ENCODE measurements around the gene POPDC2.
"Not testable (repeated sequence)": the region's sequence is repeated elsewhere in the genome, so short reads cannot be mapped to it uniquely, and the experiment has no call there.

POPDC2 gene

DNA sequence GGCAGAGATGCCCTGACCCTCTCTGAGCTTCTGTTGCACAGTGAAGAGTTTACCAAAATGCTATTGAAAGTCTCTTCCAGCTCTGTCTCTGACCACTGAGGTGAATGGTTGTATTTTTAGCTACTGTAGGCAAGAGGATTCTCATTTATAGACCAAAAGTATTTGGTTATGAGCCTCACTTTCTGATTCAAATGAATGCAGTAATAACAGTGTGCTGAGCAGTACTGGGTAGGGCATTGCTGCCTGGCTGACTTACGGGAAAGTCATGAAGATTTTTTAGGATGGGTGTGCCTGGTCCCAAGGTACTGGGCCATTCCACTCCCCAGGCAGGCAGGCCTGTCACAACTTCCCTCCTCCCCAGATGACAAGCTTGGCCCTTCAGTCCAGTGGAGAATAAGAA, 47.2 kb downstream of the POPDC2 start:
- DNase-seq (ENCODE audit: low read depth), result no peak

DNA sequence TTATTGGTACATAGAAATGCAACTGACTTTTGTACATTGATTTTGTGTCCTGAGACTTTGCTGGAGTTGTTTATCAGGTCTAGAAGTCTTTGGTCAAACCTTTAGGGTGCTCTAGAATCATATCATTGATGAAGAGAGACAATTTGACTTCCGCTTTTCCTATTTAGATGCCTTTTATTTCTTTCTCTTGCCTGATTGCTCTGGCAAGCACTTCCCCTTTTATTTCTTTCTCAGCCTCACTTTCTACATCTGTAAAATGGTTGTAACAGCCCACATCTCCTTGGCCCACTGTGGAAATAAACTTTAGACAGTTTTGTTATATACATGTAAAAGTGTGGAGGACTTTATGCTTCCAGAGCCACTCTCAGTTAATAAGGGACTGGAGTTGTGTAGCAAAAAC, 48.7 kb downstream of the POPDC2 start:
- no peak for DNase-seq (ENCODE audit: low read depth)

DNA sequence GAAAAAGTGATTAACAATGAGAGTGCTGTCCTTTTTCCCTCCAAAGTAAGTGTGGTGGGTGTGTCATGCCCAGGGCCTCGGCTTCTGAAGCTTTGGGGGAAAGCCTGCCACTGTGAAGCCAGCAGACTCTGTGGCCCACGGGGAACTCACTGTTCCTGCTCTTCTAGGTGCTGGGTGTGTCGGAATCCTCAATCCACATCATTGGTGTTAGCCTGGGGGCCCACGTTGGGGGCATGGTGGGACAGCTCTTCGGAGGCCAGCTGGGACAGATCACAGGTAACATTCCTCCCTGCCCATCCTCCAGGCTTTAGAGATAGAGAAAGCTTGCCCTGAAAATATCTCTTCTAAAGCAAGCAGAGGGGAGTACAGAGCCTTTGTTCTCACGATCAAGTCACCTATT, 51.1 kb downstream of the POPDC2 start:
- DNase-seq (ENCODE audit: low read depth), result no peak

DNA sequence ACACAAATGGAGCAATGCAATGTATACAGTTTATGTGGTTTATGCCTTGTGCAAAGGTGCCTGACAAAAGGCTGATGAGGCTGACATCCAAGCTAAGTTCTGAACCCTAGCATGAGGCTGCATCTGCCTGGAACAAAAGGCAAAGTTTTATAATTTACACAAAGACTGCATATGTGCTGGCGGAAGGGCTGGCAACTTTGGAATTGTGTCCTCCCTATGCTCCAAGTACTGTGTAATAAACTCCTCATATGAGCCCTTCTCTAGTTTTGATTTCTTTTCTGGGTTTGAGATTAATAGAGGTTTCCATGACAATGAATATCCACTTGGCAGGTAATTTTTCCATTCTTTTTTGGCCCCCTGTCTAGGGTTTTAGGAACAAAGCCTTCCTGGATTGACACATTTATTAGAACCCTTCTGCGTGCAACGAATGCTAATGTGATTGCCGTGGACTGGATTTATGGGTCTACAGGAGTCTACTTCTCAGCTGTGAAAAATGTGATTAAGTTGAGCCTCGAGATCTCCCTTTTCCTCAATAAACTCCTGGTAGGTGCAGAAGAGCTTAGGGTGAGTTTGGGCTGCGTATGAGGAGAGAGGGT, 51.9 kb downstream of the POPDC2 start:
- DNase-seq (ENCODE audit: low read depth), result no peak

DNA sequence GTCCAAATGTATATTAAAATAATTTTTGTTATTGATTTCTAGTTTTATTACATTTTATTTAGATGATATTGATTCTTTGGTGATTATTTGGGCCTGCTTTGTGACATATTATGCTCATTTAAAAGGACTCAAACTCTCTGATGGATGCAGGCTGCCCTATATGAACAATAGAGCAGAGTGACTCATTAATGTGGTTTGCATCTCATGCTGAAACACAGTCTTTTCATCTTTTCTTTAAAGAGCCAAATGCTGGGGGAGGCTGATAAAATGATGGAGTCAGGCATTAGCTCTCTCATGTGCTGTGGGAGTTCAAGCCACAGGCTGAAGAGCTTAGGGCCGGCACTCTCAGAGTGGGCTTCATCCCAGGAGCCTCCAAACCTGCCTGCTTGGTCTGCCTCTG, 55.5 kb downstream of the POPDC2 start:
- no peak for DNase-seq (ENCODE audit: low read depth)

DNA sequence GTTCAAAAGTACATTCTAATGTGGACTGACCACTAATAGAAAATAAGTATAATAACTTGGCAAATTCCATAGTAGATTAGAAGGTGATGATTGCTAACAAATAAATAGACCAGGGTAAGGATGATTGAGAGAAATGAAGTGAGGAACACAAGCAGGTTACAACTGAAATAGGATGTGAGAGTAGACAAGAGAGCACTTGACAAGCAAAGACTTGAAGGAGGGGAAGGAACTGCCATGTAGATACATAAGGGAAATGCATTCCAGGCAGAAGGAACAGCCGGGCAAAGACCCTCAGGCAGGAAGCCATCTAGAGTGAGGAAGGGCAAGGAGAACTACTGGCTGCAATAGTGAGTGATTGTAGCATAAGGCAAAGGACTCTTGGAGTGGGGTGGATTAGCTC, 57.7 kb downstream of the POPDC2 start:
- no peak for DNase-seq (ENCODE audit: low read depth)

DNA sequence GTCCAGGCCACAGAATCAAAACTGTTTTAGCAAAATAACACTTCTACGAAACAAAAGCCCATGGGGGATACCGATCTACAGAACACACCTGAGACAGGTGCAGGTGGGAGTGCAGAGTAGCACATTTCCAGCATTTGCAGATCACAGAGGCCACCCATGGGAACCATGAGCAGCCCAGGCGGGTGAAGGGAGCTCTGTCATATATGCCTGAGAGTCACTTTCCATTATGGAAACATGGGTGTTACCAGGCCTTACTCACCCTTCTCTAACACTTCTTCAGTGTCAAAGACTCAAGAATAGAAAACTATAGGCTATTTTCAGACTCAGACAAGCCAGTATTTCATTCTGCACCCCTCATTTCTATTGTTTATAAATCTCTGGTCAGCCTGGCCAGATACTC, 59.2 kb downstream of the POPDC2 start:
- DNase-seq (ENCODE audit: low read depth), result no peak

DNA sequence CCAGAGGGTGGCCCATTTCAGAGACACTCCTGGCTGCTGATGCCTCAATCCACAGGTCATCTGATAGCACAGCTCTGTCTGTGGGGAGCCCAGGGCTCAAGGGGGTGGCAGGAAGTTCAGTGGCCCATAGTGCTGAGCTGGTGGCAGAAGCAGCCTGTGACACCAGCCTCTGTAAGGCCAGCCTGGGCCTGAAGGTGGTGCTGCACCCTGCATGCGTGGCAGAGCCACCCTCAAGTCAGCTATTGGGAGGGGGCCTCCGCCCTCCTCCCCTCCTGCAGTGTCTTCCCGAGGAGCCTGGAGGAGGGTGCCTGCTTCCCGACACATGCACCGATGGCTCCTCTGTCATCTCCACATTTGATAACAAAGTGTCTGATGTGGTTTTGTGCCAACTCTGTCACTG, 59.7 kb downstream of the POPDC2 start:
- no peak for DNase-seq (ENCODE audit: low read depth)

DNA sequence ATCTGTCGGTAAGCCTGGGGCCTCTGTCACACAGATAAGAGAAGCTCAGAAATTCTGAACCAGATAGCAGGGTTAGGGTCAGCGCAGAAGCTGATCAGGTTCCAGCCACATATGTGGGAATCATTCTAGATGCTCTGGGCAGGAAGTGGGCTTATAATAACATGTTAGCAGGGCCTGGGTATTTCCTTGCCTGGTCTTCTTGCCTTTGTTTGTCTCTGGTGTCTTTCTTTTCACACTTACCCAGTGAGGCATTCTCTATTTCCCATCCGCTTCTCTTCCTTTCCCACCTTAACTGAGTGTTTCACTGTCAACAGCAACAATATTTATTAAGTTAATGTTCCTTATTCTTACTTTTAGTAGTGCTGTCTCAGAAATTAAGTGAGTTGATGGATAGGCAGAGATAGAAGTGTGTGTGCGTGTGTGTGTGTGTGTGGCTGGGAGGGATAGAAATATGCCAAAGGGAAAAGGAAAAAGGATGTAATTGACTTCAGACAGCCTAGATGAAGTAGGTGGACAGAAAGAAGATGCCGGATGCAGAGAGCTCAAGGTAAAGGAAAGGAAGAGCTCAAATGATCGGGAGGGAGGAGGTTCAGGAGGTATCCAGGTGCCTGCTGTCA, 60.7 kb downstream of the POPDC2 start:
- DNase-seq (ENCODE audit: low read depth), result no peak

DNA sequence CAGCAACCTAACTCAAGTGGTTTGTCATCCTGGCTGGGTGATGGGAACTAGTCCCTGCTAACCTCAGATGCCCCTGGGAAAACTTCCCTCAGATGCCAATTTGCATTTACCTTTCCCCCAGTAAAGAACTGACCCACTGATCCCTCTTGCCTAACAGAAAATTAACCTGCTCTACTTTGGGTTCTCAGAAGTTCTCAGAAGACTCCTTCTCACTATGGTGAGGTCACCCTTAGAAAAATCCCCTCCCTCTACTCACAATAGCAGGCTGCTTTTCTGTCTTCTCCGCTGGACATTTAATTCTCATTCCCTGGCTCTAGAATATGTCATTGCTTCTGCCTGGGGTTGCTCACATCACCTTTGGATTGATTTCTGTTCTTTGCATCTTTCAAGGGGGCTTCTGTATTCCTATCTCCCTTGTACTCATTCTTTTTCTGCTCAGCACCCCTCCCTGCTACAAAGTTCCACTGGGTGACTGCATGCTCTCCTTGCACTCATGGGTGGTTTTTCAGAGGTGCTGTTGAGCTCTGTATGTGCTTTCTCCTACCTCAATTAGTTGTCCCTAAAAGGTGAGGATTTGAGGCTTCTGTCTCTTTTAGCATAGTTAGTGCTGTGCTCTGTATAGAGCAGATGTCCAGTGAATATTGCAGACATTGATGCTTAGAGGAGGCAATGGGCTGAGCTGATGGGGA, 61.8 kb downstream of the POPDC2 start:
- DNase-seq (ENCODE audit: low read depth), result no peak

DNA sequence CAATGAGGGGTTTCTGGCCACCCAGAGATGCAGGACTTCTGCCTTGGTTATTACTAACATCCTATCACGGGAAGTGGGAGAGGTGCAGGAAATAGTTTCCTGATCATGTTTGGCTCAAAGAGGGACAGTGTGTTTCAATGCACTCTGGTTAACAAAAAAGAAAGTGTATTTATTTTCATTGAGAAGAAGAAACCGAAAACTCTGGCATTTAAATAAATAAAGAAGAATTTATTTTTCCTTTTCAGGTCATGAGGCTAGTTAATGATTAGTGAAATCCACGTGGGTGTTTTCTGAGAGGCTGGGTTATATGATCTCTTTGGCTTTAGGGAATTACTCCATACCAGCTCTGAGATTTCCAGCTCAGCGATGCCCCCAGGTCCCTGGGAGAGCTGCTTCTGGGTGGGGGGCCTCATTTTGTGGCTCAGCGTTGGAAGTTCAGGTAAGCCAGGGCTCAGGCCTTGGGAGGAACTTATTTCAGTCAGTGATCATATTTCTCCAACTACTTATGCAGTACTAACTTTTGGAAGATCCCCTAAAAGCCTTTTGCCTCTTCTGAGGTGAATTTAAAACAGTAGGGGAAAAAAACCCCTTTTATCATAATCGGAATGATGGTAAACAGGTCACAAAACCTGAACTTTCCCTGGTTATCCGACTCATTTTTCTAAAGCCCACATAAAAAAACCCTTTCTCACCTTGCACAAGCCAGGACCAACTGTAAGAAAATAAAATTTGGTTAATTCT, 62.7 kb downstream of the POPDC2 start, which contains the start of gene PLA1A:
Gene PLA1A (plus strand): TSS at position 338 of the 741 bp plus-strand sequence. CDS start 29 bp downstream, at position 367.
- DNase-seq (ENCODE audit: low read depth), result no peak

DNA sequence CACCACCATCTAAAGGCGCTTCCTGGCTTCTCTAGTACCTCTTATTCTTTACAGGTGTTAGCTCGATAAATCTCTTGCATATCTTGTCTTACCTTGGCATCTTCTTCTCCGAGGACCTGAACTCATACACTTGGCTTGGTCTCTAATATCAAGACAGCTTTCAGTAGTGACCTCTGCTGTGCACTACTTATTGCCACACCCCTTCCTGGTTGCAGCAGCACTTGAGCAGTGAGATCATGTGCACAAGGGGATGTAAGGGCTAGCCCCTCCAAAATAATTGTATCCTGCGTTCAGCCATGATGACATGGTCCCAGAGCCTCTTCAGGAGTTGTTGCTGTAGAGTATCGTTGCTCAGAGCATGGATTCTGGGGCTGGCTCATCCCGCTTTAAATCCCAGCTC, 64.0 kb downstream of the POPDC2 start:
- DNase-seq (ENCODE audit: low read depth), result no peak

DNA sequence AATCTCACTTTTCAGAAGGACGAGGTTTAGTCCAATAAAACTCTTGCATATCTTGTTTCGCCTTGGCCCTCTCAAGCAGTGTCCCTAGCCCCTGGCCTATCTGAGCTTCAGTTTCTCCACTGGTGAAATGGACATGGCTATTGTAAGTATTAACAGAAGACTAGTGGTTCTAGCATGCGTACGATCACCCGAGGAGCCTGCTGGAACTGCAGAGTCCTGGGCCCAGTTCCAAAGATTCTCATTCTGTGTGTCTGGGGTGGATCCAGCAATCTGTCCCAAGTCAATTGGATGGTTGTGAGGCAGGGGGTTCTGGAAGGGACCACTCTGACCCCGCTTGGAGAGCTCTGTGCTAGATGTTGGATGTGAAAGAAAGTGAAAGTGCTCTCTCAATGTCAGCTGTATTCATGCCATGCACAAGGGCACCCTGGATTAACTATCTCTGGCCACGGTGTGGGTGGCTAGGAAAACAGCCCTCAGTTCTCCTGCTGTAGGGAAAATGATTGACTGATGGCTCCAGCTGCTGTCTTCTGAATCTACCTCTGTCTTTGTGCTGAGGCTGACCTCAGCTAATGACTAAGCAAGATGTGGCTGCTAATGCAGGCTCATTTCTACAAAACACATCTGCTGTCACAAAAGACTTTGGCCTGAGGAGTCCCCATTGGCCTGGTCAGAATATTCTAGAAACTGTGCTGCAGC, 64.6 kb downstream of the POPDC2 start:
- no peak for DNase-seq (ENCODE audit: low read depth)

DNA sequence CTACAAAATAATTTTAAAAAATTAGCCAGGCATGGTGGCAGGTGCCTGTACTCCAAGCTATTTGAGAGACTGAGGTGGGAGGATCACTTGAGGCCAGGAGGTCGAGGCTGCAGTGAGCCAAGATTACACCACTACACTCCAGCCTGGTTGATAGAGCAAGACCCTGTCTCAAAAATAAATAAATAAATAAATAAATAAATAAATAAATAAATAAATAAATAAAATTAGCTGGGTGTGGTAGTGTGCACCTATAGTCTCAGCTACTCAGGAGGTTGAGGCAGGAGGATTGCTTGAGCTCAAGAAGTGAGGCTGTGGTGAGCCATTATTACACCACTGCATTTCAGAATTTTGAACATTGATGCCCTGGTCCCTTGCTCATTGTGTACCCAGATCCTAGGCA, 65.5 kb downstream of the POPDC2 start:
- DNase-seq (ENCODE audit: low read depth), result not testable (repeated sequence)

DNA sequence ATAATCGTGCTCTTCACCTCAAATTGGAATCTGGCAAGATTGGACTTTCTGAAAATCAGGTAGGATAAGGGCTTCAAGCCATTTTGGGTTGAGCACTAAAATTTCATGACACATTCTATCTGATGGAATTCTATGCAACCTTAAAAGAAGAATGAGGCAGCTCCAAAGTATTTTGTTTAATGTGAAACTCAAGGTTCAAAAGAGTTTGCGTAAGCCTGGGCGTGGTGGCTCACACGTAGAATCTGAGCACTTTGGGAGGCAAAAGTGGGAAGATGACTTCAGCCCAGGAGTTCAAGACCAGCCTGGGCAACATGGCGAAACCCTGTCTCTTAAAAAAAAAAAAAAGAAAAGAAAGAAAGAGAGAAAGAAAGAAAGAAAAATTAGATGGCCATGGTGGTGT, 66.3 kb downstream of the POPDC2 start:
- no peak for DNase-seq (ENCODE audit: low read depth)

DNA sequence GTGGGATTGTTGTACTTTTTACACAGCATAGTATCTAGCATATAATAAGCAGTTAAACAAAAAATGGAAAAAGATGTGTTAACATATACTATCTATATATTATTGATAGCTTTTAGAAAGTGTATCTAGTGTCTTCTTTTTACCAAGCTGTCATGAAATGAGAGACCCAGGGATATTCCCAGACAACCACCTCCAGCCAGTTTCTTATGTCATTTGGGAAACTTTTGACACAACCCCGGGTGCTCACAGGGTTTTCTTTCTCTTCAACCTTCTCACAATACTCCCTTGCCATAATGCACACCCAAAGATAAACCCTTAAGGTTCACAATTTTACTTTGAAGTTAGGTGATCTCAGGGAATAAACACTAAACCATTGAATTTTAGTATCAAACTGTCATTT, 67.5 kb downstream of the POPDC2 start:
- no peak for DNase-seq (ENCODE audit: low read depth)
